HK-2 (cell line): ENCODE measurements around the gene FRY.

Experiments
- DNase-seq: peaks from one replicate; pipeline ENCODE4 v3.0.0-alpha.2; 2018; ENCODE audit not compliant: unreplicated experiment

Gene FRY

GRCh38 chr13:32134241-32135055, 102.9 kb downstream of the FRY start:
- DNase-seq, result no peak

GRCh38 chr13:32135056-32135390, 103.4 kb downstream of the FRY start:
- no peak for DNase-seq

GRCh38 chr13:32135655-32136054, 104.1 kb downstream of the FRY start:
- no peak for DNase-seq

GRCh38 chr13:32136061-32136460, 104.5 kb downstream of the FRY start:
- no peak for DNase-seq

GRCh38 chr13:32136716-32137115, 105.1 kb downstream of the FRY start:
- DNase-seq, result no peak

- DNase-seq, result no peak
Measured at GRCh38 chr13:32139251-32139650, 107.7 kb downstream of the FRY start.

- DNase-seq, result no peak
Measured at GRCh38 chr13:32140109-32140508, 108.5 kb downstream of the FRY start.

- DNase-seq, result no peak
Measured at GRCh38 chr13:32141462-32141861, 109.9 kb downstream of the FRY start.

GRCh38 chr13:32142115-32142514, 110.5 kb downstream of the FRY start:
- DNase-seq, result no peak

- DNase-seq, result peak; percentile 10
Measured at GRCh38 chr13:32142956-32143375, 111.4 kb downstream of the FRY start.

GRCh38 chr13:32147193-32147592, 115.6 kb downstream of the FRY start:
- no peak for DNase-seq

- DNase-seq, result no peak
Measured at GRCh38 chr13:32147976-32148375, 116.4 kb downstream of the FRY start.

- DNase-seq, result no peak
Measured at GRCh38 chr13:32150239-32150638, 118.7 kb downstream of the FRY start.

GRCh38 chr13:32150794-32151193, 119.2 kb downstream of the FRY start:
- DNase-seq, result no peak

- no peak for DNase-seq
Measured at GRCh38 chr13:32151240-32151639, 119.7 kb downstream of the FRY start.

- no peak for DNase-seq
Measured at GRCh38 chr13:32153056-32153455, 121.5 kb downstream of the FRY start.

GRCh38 chr13:32159137-32159869, 127.7 kb downstream of the FRY start:
- no peak for DNase-seq

GRCh38 chr13:32162395-32163005, 130.9 kb downstream of the FRY start:
- no peak for DNase-seq

GRCh38 chr13:32164622-32165268, 133.2 kb downstream of the FRY start:
- peak; percentile 22 for DNase-seq

- no peak for DNase-seq
Measured at GRCh38 chr13:32165796-32166195, 134.2 kb downstream of the FRY start.

- DNase-seq, result no peak
Measured at GRCh38 chr13:32168131-32168530, 136.6 kb downstream of the FRY start.

- no peak for DNase-seq
Measured at GRCh38 chr13:32170841-32171240, 139.3 kb downstream of the FRY start.
